GM23338 (cell line): Measurements from ENCODE around the gene SPP1. TPM values are rescaled to one million over a fixed set of nuclear protein-coding genes. Genes with fewer than 3 reads are reported as not detected.

ENCODE experiments used
- ATAC-seq: fragments of 200-7000 bp; cut with Tn5 transposase; 3 replicates; pipeline ENCODE4 v1.9.1; 2020
- DNase-seq: peaks from one replicate; pipeline ENCODE4 v3.0.0-alpha.2; 2015; ENCODE audit warnings: low spot score
- H2AFZ ChIP-seq: fragments of 200-600 bp; sonication (generic); 2 replicates; pipeline ENCODE4 v1.8.0; 2016; ENCODE audit warnings: antibody characterized with exemption, mild to moderate bottlenecking, moderate library complexity
- H3F3A ChIP-seq: fragments of 200-600 bp; sonication (generic); replicated peaks from 2 replicates; pipeline ENCODE4 v1.8.0; 2017; ENCODE audit warnings: antibody characterized with exemption, mixed run types, low read depth
- H3K27ac ChIP-seq: fragments of 200-600 bp; sonication (generic); 2 replicates; pipeline ENCODE4 v1.6.1; 2016; ENCODE audit warnings: low read depth
- H3K27me3 ChIP-seq: fragments of 200-600 bp; sonication (generic); 2 replicates; pipeline ENCODE4 v1.8.0; 2016; ENCODE audit warnings: mild to moderate bottlenecking, mixed run types, moderate library complexity; ENCODE audit not compliant: insufficient read depth
- H3K36me3 ChIP-seq: fragments of 200-600 bp; sonication (generic); 2 replicates; pipeline ENCODE4 v1.8.0; 2016; ENCODE audit warnings: mild to moderate bottlenecking; ENCODE audit not compliant: insufficient read depth
- H3K4me1 ChIP-seq: fragments of 200-600 bp; sonication (generic); 2 replicates; pipeline ENCODE4 v1.8.0; 2016; ENCODE audit warnings: mild to moderate bottlenecking, moderate library complexity; ENCODE audit not compliant: insufficient read depth
- H3K4me2 ChIP-seq: fragments of 200-600 bp; sonication (generic); 2 replicates; pipeline ENCODE4 v1.7.1; 2017; ENCODE audit warnings: mixed run types
- H3K4me3 ChIP-seq: fragments of 200-600 bp; sonication (generic); 2 replicates; pipeline ENCODE4 v1.6.1; 2016; ENCODE audit warnings: mixed run types
- H3K79me2 ChIP-seq: fragments of 200-600 bp; sonication (generic); replicated peaks from 2 replicates; pipeline ENCODE4 v1.8.0; 2017; ENCODE audit warnings: mild to moderate bottlenecking; ENCODE audit not compliant: insufficient read depth
- H3K9me2 ChIP-seq: fragments of 200-600 bp; sonication (generic); 2 replicates; pipeline ENCODE4 v1.8.0; 2017; ENCODE audit not compliant: insufficient read depth
- H4K20me1 ChIP-seq: fragments of 200-600 bp; sonication (generic); replicated peaks from 2 replicates; pipeline ENCODE4 v1.8.0; 2017; ENCODE audit warnings: mild to moderate bottlenecking; ENCODE audit not compliant: insufficient read depth
- H3K27ac Mint-ChIP-seq: 2 replicates; pipeline ENCODE4 v1.8.0; 2020; ENCODE audit warnings: inconsistent platforms, mild to moderate bottlenecking, moderate library complexity, mixed read lengths
- H3K27me3 Mint-ChIP-seq: 3 replicates; pipeline ENCODE4 v1.8.0; 2022; ENCODE audit warnings: low read depth, mild to moderate bottlenecking, moderate library complexity, mixed read lengths, inconsistent platforms; ENCODE audit not compliant: insufficient read depth, poor library complexity
- H3K36me3 Mint-ChIP-seq: 3 replicates; pipeline ENCODE4 v1.8.0; 2021; ENCODE audit warnings: low read depth, mild to moderate bottlenecking, inconsistent platforms, moderate library complexity, mixed read lengths
- H3K4me1 Mint-ChIP-seq: 3 replicates; pipeline ENCODE4 v1.8.0; 2020; ENCODE audit warnings: mild to moderate bottlenecking, inconsistent platforms, mixed read lengths
- H3K4me3 Mint-ChIP-seq: 3 replicates; pipeline ENCODE4 v1.8.0; 2021; ENCODE audit warnings: moderate library complexity, mild to moderate bottlenecking, inconsistent platforms, mixed read lengths
- H3K9me3 Mint-ChIP-seq: 3 replicates; pipeline ENCODE4 v1.8.0; 2020; ENCODE audit warnings: moderate library complexity, mild to moderate bottlenecking, inconsistent platforms, mixed read lengths
- CREB1 ChIP-seq: fragments of 250-450 bp; sonication (Bioruptor Pico); IDR thresholded peaks from 2 replicates; pipeline ENCODE4 v1.5.0; 2020; ENCODE audit warnings: low read depth, mild to moderate bottlenecking, moderate library complexity
- CTCF ChIP-seq, 2 experiments: fragments of 200-600 bp in 1 of 2; sonication (generic) in 1 of 2; conservative IDR thresholded peaks; 2 replicates each; pipeline versions ENCODE4 v1.5.1 to v1.6.1; 2016 to 2017; ENCODE audit warnings: antibody characterized with exemption in 2 of 2, low read depth in 2 of 2, mild to moderate bottlenecking in 2 of 2, moderate library complexity in 1 of 2
- ETS1 ChIP-seq: IDR thresholded peaks from 2 replicates; pipeline ENCODE4 v1.6.1; 2016; ENCODE audit warnings: antibody characterized with exemption
- EZH2 ChIP-seq: fragments of 200-600 bp; sonication (generic); IDR thresholded peaks from one replicate; pipeline ENCODE4 v1.8.0; 2017; ENCODE audit warnings: antibody characterized with exemption, mild to moderate bottlenecking, low read depth; ENCODE audit not compliant: unreplicated experiment
- JUNB ChIP-seq: IDR thresholded peaks from one replicate; pipeline ENCODE4 v1.6.1; 2016; ENCODE audit warnings: antibody characterized with exemption; ENCODE audit not compliant: unreplicated experiment
- NANOG ChIP-seq: IDR thresholded peaks from 2 replicates; pipeline ENCODE4 v1.6.1; 2016; ENCODE audit warnings: antibody characterized with exemption, borderline replicate concordance
- POLR2AphosphoS5 ChIP-seq: IDR thresholded peaks from 2 replicates; pipeline ENCODE4 v1.6.1; 2016; ENCODE audit warnings: antibody characterized with exemption, low read depth
- STAT1 ChIP-seq: IDR thresholded peaks from one replicate; pipeline ENCODE4 v1.6.1; 2016; ENCODE audit warnings: antibody characterized with exemption; ENCODE audit not compliant: unreplicated experiment
- ZNF114 ChIP-seq: fragments of 250-450 bp; sonication (Bioruptor Pico); IDR thresholded peaks from 2 replicates; pipeline ENCODE4 v1.5.0; 2020; ENCODE audit warnings: mild to moderate bottlenecking, moderate library complexity
- ZNF331 ChIP-seq: fragments of 250-450 bp; sonication (Bioruptor Pico); IDR thresholded peaks from 2 replicates; pipeline ENCODE4 v1.5.0; 2020; ENCODE audit warnings: low read depth, mild to moderate bottlenecking, moderate library complexity
- ZNF462 ChIP-seq: fragments of 250-450 bp; sonication (Bioruptor Pico); IDR thresholded peaks from 2 replicates; pipeline ENCODE4 v1.5.0; 2020; ENCODE audit warnings: mild to moderate bottlenecking, moderate library complexity
- polyA plus RNA-seq: library from polyadenylated mRNA; unstranded; fragments of >200 nt; fragmentation: Nextera tagmentation; extraction: Ambion mirVana; gene quantifications from 2 replicates; pipeline ENCODE4 v1.2.1, GENCODE V29; 2016
- total RNA-seq: library from RNA; depleted of rRNA; stranded (reverse); fragments of >200 nt; shearing (Covaris generic); gene quantifications from 2 replicates; pipeline ENCODE4 v1.2.3, GENCODE V29; 2014

The SPP1 gene
- total and polyA plus RNA-seq, 2 experiments from 2014 or later = 41.3 to 51.3 TPM

GRCh38 chr4:87983996-87984395 is 8.5 kb downstream of the SPP1 start:
- H3K36me3 ChIP-seq = no peaks in the 10 kb centered on the region
- 0 out of 3 replicates have a peak, but pooled peaks cover 4% of the 10 kb centered on the region for H3K36me3 Mint-ChIP-seq
- H3K27me3 ChIP-seq = no peaks in the 10 kb centered on the region
- H3K4me1 Mint-ChIP-seq = peaks cover 5% of the 10 kb centered on the region; the same call in 2 of the 3 replicates
- H3K4me1 ChIP-seq = no peaks in the 10 kb centered on the region
- no peak overlapping the region for H2AFZ ChIP-seq
- DNase-seq (no peak), ATAC-seq (no peak)
- no peak overlapping the region for H3K27ac Mint-ChIP-seq
- H3K79me2 ChIP-seq = no peaks in the 10 kb centered on the region
- H3K27ac ChIP-seq = no peak overlapping the region
- H4K20me1 ChIP-seq = no peaks in the 10 kb centered on the region
- TF ChIP-seq CREB1 (CRISPR knock-in tag) = no peak
- TF ChIP-seq NANOG = no peak
- TF ChIP-seq STAT1 = no peak
- no peak for TF ChIP-seq EZH2
- TF ChIP-seq ETS1 = no peak
- TF ChIP-seq JUNB = no peak
- no peaks in the 10 kb centered on the region for H3F3A ChIP-seq
- peaks cover 2% of the 10 kb centered on the region for H3K27me3 Mint-ChIP-seq
- H3K4me3 ChIP-seq = no peak overlapping the region
- no peak overlapping the region for H3K4me3 Mint-ChIP-seq
- H3K9me3 Mint-ChIP-seq = no peaks in the 10 kb centered on the region
- no peak overlapping the region for H3K4me2 ChIP-seq
- no peaks in the 10 kb centered on the region for H3K9me2 ChIP-seq

- no peak overlapping the region for H3K4me2 ChIP-seq
- TF ChIP-seq NANOG (no peak), POLR2AphosphoS5 (no peak), STAT1 (no peak), EZH2 (no peak), ZNF331 (no peak), ZNF462 (CRISPR knock-in tag) (peak; percentile 2; the same call in 1 of the 2 replicates), CTCF (conservative IDR thresholded peaks at IDR 0.05; ENCODE audit: low read depth in 2 of 2) (peak; percentile 68 to 99), CREB1 (CRISPR knock-in tag) (no peak), ZNF114 (CRISPR knock-in tag) (no peak)
Measured at GRCh38 chr4:87985097-87985886, 9.8 kb downstream of the SPP1 start.

More at GRCh38 chr4:87985097-87985886, 9.8 kb downstream of the SPP1 start:
- H4K20me1 ChIP-seq = no peaks in the 10 kb centered on the region
- no peaks in the 10 kb centered on the region for H3F3A ChIP-seq
- no peaks in the 10 kb centered on the region for H3K27me3 ChIP-seq
- no peaks in the 10 kb centered on the region for H3K9me3 Mint-ChIP-seq
- H3K27ac Mint-ChIP-seq = no peak overlapping the region
- peak; percentile 80 for DNase-seq
- H3K79me2 ChIP-seq = no peaks in the 10 kb centered on the region
- H3K4me1 Mint-ChIP-seq = peaks cover 5% of the 10 kb centered on the region; the same call in 2 of the 3 replicates
- peaks cover 3% of the 10 kb centered on the region for H3K27me3 Mint-ChIP-seq
- H3K4me1 ChIP-seq = no peaks in the 10 kb centered on the region
- H3K9me2 ChIP-seq = no peaks in the 10 kb centered on the region
- no peak overlapping the region for H3K4me3 Mint-ChIP-seq
- H3K36me3 ChIP-seq = no peaks in the 10 kb centered on the region
- peak; percentile 100 for ATAC-seq
- H3K4me3 ChIP-seq = no peak overlapping the region
- 0 out of 3 replicates have a peak, but pooled peaks cover 4% of the 10 kb centered on the region for H3K36me3 Mint-ChIP-seq
- peak overlapping the region; percentile 84; the same call in 1 of the 2 replicates for H2AFZ ChIP-seq
- no peak overlapping the region for H3K27ac ChIP-seq
